HepG2 (cell line): Measurements from ENCODE around the gene ATP5F1E. TPM values are rescaled to one million over a fixed set of nuclear protein-coding genes. Genes with fewer than 3 reads are reported as not detected.

Experiments used
- ATAC-seq: fragments of 200-7000 bp; cut with Tn5 transposase; 3 replicates; pipeline ENCODE4 v1.9.1; 2020; ENCODE audit warnings: mild to moderate bottlenecking, moderate library complexity
- BruUV-seq: library from RNA; stranded (reverse); fragments of 400-500 nt; replicated peaks from 2 replicates; lab custom pipeline; 2021; lab: Mats Ljungman, UMichigan
- CTCF ChIA-PET: fragments of 300-600 bp; formaldehyde crosslinking; extraction: SDS; loops from one replicate; lab custom pipeline; 2021; ENCODE audit warnings: low total read pairs, inconsistent platforms, low intra/inter-chr PET ratio; lab: Yijun Ruan, JAX
- POLR2A ChIA-PET: fragments of 350-600 bp; sonication (Branson Sonifier 250); formaldehyde crosslinking; loops from one replicate; lab custom pipeline; 2020; ENCODE audit warnings: antibody characterized with exemption, inconsistent platforms; lab: Yijun Ruan, JAX
- DNase-seq: peaks from one replicate; pipeline ENCODE4 v3.0.0-alpha.2; 2015; ENCODE audit warnings: low spot score
- FAIRE-seq: peaks from 3 replicates; lab custom pipeline; 2011; peaks lifted over from hg19 to GRCh38; lab: Jason Lieb, UNC
- H2AFZ ChIP-seq: one replicate; pipeline ENCODE4 v1.6.1; 2011; ENCODE audit warnings: low read length, inconsistent platforms
- H3K27ac ChIP-seq: fragments of 300-600 bp; 3 replicates; pipeline ENCODE4 v1.8.0; 2011; ENCODE audit warnings: mixed run types, mild to moderate bottlenecking, mixed read lengths, low read length, inconsistent platforms; ENCODE audit not compliant: insufficient read depth; ENCODE audit errors: extremely low read length
- H3K27me3 ChIP-seq, 2 experiments: fragments of 200-600 bp in 1 of 2; 2 replicates in 1 of 2; 3 replicates in 1 of 2; pipeline versions ENCODE4 v1.6.0 to v1.8.0; 2011; ENCODE audit warnings: low read length in 2 of 2, mild to moderate bottlenecking in 2 of 2, moderate library complexity in 2 of 2, inconsistent platforms in 1 of 2; ENCODE audit not compliant: insufficient read depth in 2 of 2, control insufficient read depth in 1 of 2
- H3K36me3 ChIP-seq, 2 experiments: fragments of 200-600 bp in 1 of 2; replicated peaks in 1 of 2; 2 replicates in 1 of 2; 3 replicates in 1 of 2; pipeline versions ENCODE4 v1.5.1 to v1.8.0; 2011; ENCODE audit warnings: low read length in 2 of 2, inconsistent platforms in 1 of 2; ENCODE audit not compliant: insufficient read depth in 2 of 2, control insufficient read depth in 1 of 2
- H3K4me1 ChIP-seq: 2 replicates; pipeline ENCODE4 v1.5.1; 2012; ENCODE audit warnings: low read length, inconsistent platforms; ENCODE audit not compliant: insufficient read depth
- H3K4me2 ChIP-seq: 2 replicates; pipeline ENCODE4 v1.6.0; 2011; ENCODE audit warnings: low read depth, low read length, inconsistent platforms
- H3K4me3 ChIP-seq, 3 experiments: fragments of 200-600 bp in 1 of 3; sonication (generic), shearing (Covaris generic) in 1 of 3; replicated peaks in 1 of 3; 2 replicates each; pipeline ENCODE4 v1.5.1; 2011 to 2016; ENCODE audit warnings: low read length in 3 of 3, inconsistent platforms in 2 of 3, low read depth in 2 of 3, mild to moderate bottlenecking in 2 of 3, control low read depth in 1 of 3, mixed read lengths in 1 of 3; ENCODE audit not compliant: insufficient read depth in 1 of 3
- H3K79me2 ChIP-seq: one replicate; pipeline ENCODE4 v1.6.1; 2011; ENCODE audit warnings: low read length, inconsistent platforms; ENCODE audit not compliant: insufficient read depth
- H3K9ac ChIP-seq: 2 replicates; pipeline ENCODE4 v1.6.0; 2011; ENCODE audit warnings: mild to moderate bottlenecking, low read depth, low read length, inconsistent platforms; ENCODE audit not compliant: insufficient read depth
- H3K9me3 ChIP-seq: 2 replicates; pipeline ENCODE4 v1.5.1; 2012; ENCODE audit warnings: mild to moderate bottlenecking, low read length
- H4K20me1 ChIP-seq: 2 replicates; pipeline ENCODE4 v1.6.0; 2011; ENCODE audit warnings: inconsistent platforms, mild to moderate bottlenecking, low read length, moderate library complexity; ENCODE audit not compliant: insufficient read depth
- AGO1 ChIP-seq: fragments of 200-400 bp; formaldehyde crosslinking; IDR thresholded peaks from 2 replicates; pipeline ENCODE4 v1.6.1; 2017; ENCODE audit warnings: mild to moderate bottlenecking, low read depth, low read length, moderate library complexity; ENCODE audit not compliant: poor library complexity, severe bottlenecking
- E2F5 ChIP-seq: sonication (generic); formaldehyde crosslinking; conservative IDR thresholded peaks from 2 replicates; pipeline ENCODE4 v1.4.0; 2020; ENCODE audit warnings: missing genetic modification reagents
- FOXA3 ChIP-seq: IDR thresholded peaks from 2 replicates; pipeline ENCODE4 v1.6.1; 2016; ENCODE audit warnings: missing genetic modification reagents, missing compliant biosample characterization
- HDAC2 ChIP-seq: sonication (generic); formaldehyde crosslinking; IDR thresholded peaks from 2 replicates; pipeline ENCODE4 v1.4.0; 2020; ENCODE audit warnings: missing genetic modification reagents
- MXD3 ChIP-seq: IDR thresholded peaks from 2 replicates; pipeline ENCODE4 v1.6.1; 2016; ENCODE audit warnings: mild to moderate bottlenecking, missing biosample characterization, missing genetic modification reagents
- PRDM4 ChIP-seq: sonication (generic); formaldehyde crosslinking; IDR thresholded peaks from 2 replicates; pipeline ENCODE4 v1.9.0; 2021; ENCODE audit warnings: missing genetic modification reagents, borderline replicate concordance
- RBFOX2 ChIP-seq: fragments of 200-400 bp; formaldehyde crosslinking; IDR thresholded peaks from 2 replicates; pipeline ENCODE4 v1.6.1; 2017; ENCODE audit warnings: low read depth, mild to moderate bottlenecking, low read length
- ZBTB20 ChIP-seq: sonication (generic); formaldehyde crosslinking; IDR thresholded peaks from 2 replicates; pipeline ENCODE4 v1.8.1; 2023; ENCODE audit warnings: missing genetic modification reagents, low read depth, mild to moderate bottlenecking, borderline replicate concordance
- ZNF333 ChIP-seq: sonication (generic); formaldehyde crosslinking; IDR thresholded peaks from 2 replicates; pipeline ENCODE4 v1.4.0; 2020; ENCODE audit warnings: mild to moderate bottlenecking, missing genetic modification reagents, borderline replicate concordance
- ZNF619 ChIP-seq: sonication (generic); formaldehyde crosslinking; IDR thresholded peaks from 2 replicates; pipeline ENCODE4 v1.4.0; 2020; ENCODE audit warnings: mild to moderate bottlenecking, missing genetic modification reagents
- ZNF724P ChIP-seq: sonication (generic); formaldehyde crosslinking; IDR thresholded peaks from 2 replicates; pipeline ENCODE4 v1.8.0; 2022; ENCODE audit warnings: missing genetic modification reagents, borderline replicate concordance
- WGBS: methylation state at CpG from one replicate; pipeline ENCODE4 v1.1.6; 2017; ENCODE audit warnings: low lambda C conversion rate; 5-methylcytosine and 5-hydroxymethylcytosine counted together
- in situ Hi-C: cut with HindIII; loops from 2 replicates; pipeline ENCODE4 v1.10.0; 2017; ENCODE audit warnings: low pct_unique_long_range_greater_than_20kb; ENCODE audit not compliant: extremely low pct_ligation_motif_present
- intact Hi-C: fragments of 100-400 bp; cut with micrococcal nuclease; formaldehyde crosslinking; loops from one replicate; pipeline ENCODE4 v1.10.0; 2022; ENCODE audit not compliant: unreplicated experiment
- polyA plus RNA-seq, 8 experiments: library from polyadenylated mRNA; depleted of rRNA in 3 of 8; stranded (reverse) in 7 of 8; unstranded in 1 of 8; fragments of >200 nt; fragmentation: Illumina TruSeq in 4 of 8; extraction: Trizol in 4 of 8; gene quantifications; 2 replicates each; pipeline versions ENCODE4 v1.2.1 to v1.2.3, GENCODE V29; 2011 to 2016; ENCODE audit warnings: low read depth in 4 of 8, missing spikeins in 1 of 8, mixed read lengths in 1 of 8; ENCODE audit not compliant: insufficient read depth in 1 of 8
- total RNA-seq, 5 experiments: library from RNA; depleted of rRNA; stranded (reverse); fragments of >200 nt; fragmentation: Illumina TruSeq; extraction: Trizol; gene quantifications; 2 replicates each; pipeline ENCODE4 v1.2.3, GENCODE V29; 2016; ENCODE audit warnings: low read depth in 1 of 5
- TF ChIP-seq, protein P1 (sequence below): sonication (generic); formaldehyde crosslinking; IDR thresholded peaks from 2 replicates; pipeline ENCODE4 v1.4.0; 2020; ENCODE audit warnings: missing genetic modification reagents
- TF ChIP-seq, protein P2 (sequence below): sonication (generic); formaldehyde crosslinking; IDR thresholded peaks from 2 replicates; pipeline ENCODE4 v1.4.0; 2020; ENCODE audit warnings: mild to moderate bottlenecking, missing genetic modification reagents
- TF ChIP-seq, protein P3 (sequence below): sonication (generic); formaldehyde crosslinking; IDR thresholded peaks from 2 replicates; pipeline ENCODE4 v1.4.0; 2020; ENCODE audit warnings: missing genetic modification reagents

Gene ATP5F1E
- total and polyA plus RNA-seq, 2 of the 13 experiments (the other 11 are each of a cell fraction or from before 2014, with no cell fraction given): 121 to 134 TPM

DNA sequence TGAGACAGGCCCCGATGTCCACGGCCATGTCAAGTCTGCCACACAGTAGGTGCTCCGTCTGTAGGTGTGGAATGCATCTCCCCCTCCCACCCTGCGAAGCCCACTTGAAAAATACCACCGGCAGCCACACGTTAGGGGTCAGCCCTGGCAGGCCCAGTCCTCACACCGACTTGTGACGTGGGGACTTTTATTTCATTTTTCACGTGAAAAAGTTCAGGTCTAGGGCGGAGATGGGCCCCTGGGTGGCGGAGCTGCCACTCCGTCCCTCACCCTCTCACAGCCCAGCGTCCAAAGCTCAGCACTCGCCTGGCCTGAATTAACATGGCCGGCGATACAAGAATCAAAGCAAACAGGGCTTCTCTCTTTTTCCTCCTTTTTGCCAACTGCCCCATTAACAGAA is 16.7 kb downstream of the ATP5F1E start:
- Histone ChIP-seq H3K36me3 (no peaks in the 10 kb centered on the region; a peak in 1 of 5 replicates), H3K27me3 (no peaks in the 10 kb centered on the region), H3K9me3 (no peaks in the 10 kb centered on the region), H3K27ac (peak overlapping the region; percentile 42), H3K4me1 (peaks cover 90% of the 10 kb centered on the region), H3K4me3 (peak overlapping the region in 1 of 3 experiments; percentile 51; a peak in 2 of 6 replicates), H3K9ac (peak overlapping the region; percentile 19; the same call in 1 of the 2 replicates), H4K20me1 (no peaks in the 10 kb centered on the region), H3K79me2 (peaks cover 15% of the 10 kb centered on the region), H2AFZ (no peak overlapping the region), H3K4me2 (peak overlapping the region; percentile 66)
- ATAC-seq (no peak), FAIRE-seq (no peak), DNase-seq (no peak)
- in situ Hi-C loops: no loop called here
- no TSS peak for BruUV-seq
- ChIA-PET POLR2A (interaction anchor here (1.4 to 7.7 kb wide), 4 partner anchors 10 to 19 kb away, joined by 3 to 61 read pairs (median 9); partner anchors contain the start of gene ATP5F1E), CTCF (no interaction called here)
- WGBS: 74% methylated on average over 16 of the region's 16 CpGs
- intact Hi-C loops: loop anchor here (5.0 kb wide), 1 partner anchor 33 kb away; the partner anchor contains the start of gene NELFCD
- TF ChIP-seq MXD3 (CRISPR knock-in tag): peak; percentile 23; the same call in 1 of the 2 replicates
- peak; percentile 63; the same call in 1 of the 2 replicates for TF ChIP-seq ZNF619
- TF ChIP-seq E2F5 (CRISPR knock-in tag): no peak
- peak; percentile 64 for TF ChIP-seq AGO1
- TF ChIP-seq, protein P1, sequence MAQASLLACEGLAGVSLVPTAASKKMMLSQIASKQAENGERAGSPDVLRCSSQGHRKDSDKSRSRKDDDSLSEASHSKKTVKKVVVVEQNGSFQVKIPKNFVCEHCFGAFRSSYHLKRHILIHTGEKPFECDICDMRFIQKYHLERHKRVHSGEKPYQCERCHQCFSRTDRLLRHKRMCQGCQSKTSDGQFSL (CRISPR knock-in tag): 0 out of 2 replicates have a peak, but pooled peaks have one; percentile 22
- no peak for TF ChIP-seq PRDM4 (CRISPR knock-in tag)
- TF ChIP-seq, protein P2, sequence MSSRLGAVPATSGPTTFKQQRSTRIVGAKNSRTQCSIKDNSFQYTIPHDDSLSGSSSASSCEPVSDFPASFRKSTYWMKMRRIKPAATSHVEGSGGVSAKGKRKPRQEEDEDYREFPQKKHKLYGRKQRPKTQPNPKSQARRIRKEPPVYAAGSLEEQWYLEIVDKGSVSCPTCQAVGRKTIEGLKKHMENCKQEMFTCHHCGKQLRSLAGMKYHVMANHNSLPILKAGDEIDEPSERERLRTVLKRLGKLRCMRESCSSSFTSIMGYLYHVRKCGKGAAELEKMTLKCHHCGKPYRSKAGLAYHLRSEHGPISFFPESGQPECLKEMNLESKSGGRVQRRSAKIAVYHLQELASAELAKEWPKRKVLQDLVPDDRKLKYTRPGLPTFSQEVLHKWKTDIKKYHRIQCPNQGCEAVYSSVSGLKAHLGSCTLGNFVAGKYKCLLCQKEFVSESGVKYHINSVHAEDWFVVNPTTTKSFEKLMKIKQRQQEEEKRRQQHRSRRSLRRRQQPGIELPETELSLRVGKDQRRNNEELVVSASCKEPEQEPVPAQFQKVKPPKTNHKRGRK (CRISPR knock-in tag): 0 out of 2 replicates have a peak, but pooled peaks have one; percentile 69
- TF ChIP-seq, protein P3, sequence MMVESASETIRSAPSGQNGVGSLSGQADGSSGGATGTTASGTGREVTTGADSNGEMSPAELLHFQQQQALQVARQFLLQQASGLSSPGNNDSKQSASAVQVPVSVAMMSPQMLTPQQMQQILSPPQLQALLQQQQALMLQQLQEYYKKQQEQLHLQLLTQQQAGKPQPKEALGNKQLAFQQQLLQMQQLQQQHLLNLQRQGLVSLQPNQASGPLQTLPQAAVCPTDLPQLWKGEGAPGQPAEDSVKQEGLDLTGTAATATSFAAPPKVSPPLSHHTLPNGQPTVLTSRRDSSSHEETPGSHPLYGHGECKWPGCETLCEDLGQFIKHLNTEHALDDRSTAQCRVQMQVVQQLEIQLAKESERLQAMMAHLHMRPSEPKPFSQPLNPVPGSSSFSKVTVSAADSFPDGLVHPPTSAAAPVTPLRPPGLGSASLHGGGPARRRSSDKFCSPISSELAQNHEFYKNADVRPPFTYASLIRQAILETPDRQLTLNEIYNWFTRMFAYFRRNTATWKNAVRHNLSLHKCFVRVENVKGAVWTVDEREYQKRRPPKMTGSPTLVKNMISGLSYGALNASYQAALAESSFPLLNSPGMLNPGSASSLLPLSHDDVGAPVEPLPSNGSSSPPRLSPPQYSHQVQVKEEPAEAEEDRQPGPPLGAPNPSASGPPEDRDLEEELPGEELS (CRISPR knock-in tag): peak; percentile 13; the same call in 1 of the 2 replicates
- no peak for TF ChIP-seq HDAC2 (CRISPR knock-in tag)
- TF ChIP-seq RBFOX2: peak; percentile 45
- TF ChIP-seq ZBTB20 (CRISPR knock-in tag): no peak
- no peak for TF ChIP-seq ZNF333 (CRISPR knock-in tag)
- TF ChIP-seq FOXA3 (CRISPR knock-in tag): no peak
- peak; percentile 4; the same call in 1 of the 2 replicates for TF ChIP-seq ZNF724P (CRISPR knock-in tag)
